Transverse colon (tissue), 4 donors: ENCODE measurements around the gene MRPS31. TPM values are rescaled to one million over a fixed set of nuclear protein-coding genes. Genes with fewer than 3 reads are reported as not detected.

ENCODE experiments used
- DNase-seq: peaks from one replicate; pipeline ENCODE4 v3.0.0-alpha.2; 2019
- H3K27ac ChIP-seq, 4 donors: fragments of 200-600 bp; sonication (generic); 2 replicates each; pipeline ENCODE4 v1.5.1; 2016 to 2018; ENCODE audit warnings: inconsistent platforms in 4 of 4
- H3K27me3 ChIP-seq: fragments of 200-600 bp; sonication (generic); 2 replicates; pipeline ENCODE4 v1.5.1; 2017; ENCODE audit warnings: inconsistent platforms
- H3K36me3 ChIP-seq, 4 donors: fragments of 200-600 bp; sonication (generic); 2 replicates each; pipeline ENCODE4 v1.5.1; 2017 to 2019; ENCODE audit warnings: inconsistent platforms in 4 of 4
- H3K4me1 ChIP-seq, 4 donors: fragments of 200-600 bp; sonication (generic); 2 replicates each; pipeline ENCODE4 v1.5.1; 2017 to 2020; ENCODE audit warnings: inconsistent platforms in 4 of 4
- H3K4me3 ChIP-seq, 4 donors: fragments of 200-600 bp; sonication (generic); 1 replicate in 1 of 4; 2 replicates in 3 of 4; pipeline versions ENCODE4 v1.5.1 to v1.6.1; 2017 to 2019; ENCODE audit warnings: inconsistent platforms in 4 of 4
- H3K9me3 ChIP-seq, 2 donors: fragments of 200-600 bp; sonication (generic); 2 replicates each; pipeline ENCODE4 v1.5.1; 2017 to 2019; ENCODE audit warnings: inconsistent platforms in 2 of 2
- CTCF ChIP-seq, 5 experiments: fragments of 200-600 bp in 3 of 5; fragments of 450-650 bp in 2 of 5; sonication (generic) in 3 of 5; IDR thresholded peaks; 1 replicate in 2 of 5; 2 replicates in 3 of 5; pipeline ENCODE4 v1.5.1; 2016 to 2017; ENCODE audit warnings: antibody characterized with exemption in 5 of 5, inconsistent platforms in 3 of 5, mild to moderate bottlenecking in 2 of 5, moderate library complexity in 1 of 5
- EP300 ChIP-seq: sonication (generic); formaldehyde crosslinking; IDR thresholded peaks from one replicate; pipeline ENCODE4 v1.6.1; 2017; ENCODE audit warnings: antibody characterized with exemption, low read depth
- POLR2A ChIP-seq: fragments of 450-650 bp; IDR thresholded peaks from one replicate; pipeline ENCODE4 v1.6.1; 2016; ENCODE audit warnings: antibody characterized with exemption, mild to moderate bottlenecking, moderate library complexity
- POLR2AphosphoS5 ChIP-seq, 3 donors: sonication (generic); formaldehyde crosslinking; IDR thresholded peaks; one replicate each; pipeline ENCODE4 v1.6.1; 2016; ENCODE audit warnings: antibody characterized with exemption in 3 of 3
- WGBS, 2 donors: methylation state at CpG; one replicate each; pipeline ENCODE4 v1.1.5; 2018; ENCODE audit warnings: low coverage in 1 of 2; 5-methylcytosine and 5-hydroxymethylcytosine counted together
- in situ Hi-C, 4 donors: fragments of 200-750 bp; cut with MboI; loops; one replicate each; pipeline versions ENCODE4 v1.15.0 to v1.15.1; 2017; ENCODE audit warnings: low sequenced_read_pairs in 3 of 4, low pct_ligation_motif_present in 1 of 4, low pct_unique_long_range_greater_than_20kb in 1 of 4
- intact Hi-C: fragments of 100-400 bp; cut with DNase I; formaldehyde crosslinking; loops from one replicate; pipeline ENCODE4 v1.15.1; 2023; ENCODE audit warnings: low total_unique reads
- total RNA-seq, 4 donors: library from RNA; depleted of rRNA; stranded (reverse); fragments of >200 nt; gene quantifications; one replicate each; pipeline ENCODE4 v1.1.0, GENCODE V29; 2016

Gene MRPS31
- total RNA-seq, 4 donors from 2014 or later: 16.1 to 50.2 (median 25.0) TPM

GRCh38 chr13:40813667-40814454, 42.9 kb upstream of the MRPS31 start:
- H3K4me3 ChIP-seq: no peak overlapping the region
- no peaks in the 10 kb centered on the region for H3K27me3 ChIP-seq
- peak; percentile 29 to 55 (median 50) for TF ChIP-seq CTCF (IDR thresholded peaks at IDR 0.05)
- TF ChIP-seq POLR2A: no peak
- no peak for DNase-seq
- peaks cover 0 to 18% (median 0%) of the 10 kb centered on the region in 4 donors for H3K36me3 ChIP-seq
- intact Hi-C loops: no loop called here
- no peak overlapping the region for H3K27ac ChIP-seq
- H3K4me1 ChIP-seq: no peaks in the 10 kb centered on the region
- in situ Hi-C loops: no loop called here
- H3K9me3 ChIP-seq: peaks cover 0 to 9% of the 10 kb centered on the region in 2 donors
- 67% methylated on average over 7 of the region's 7 CpGs; no CpG with 5 or more reads in 1 of the 2 donors for WGBS, 2 donors

DNA sequence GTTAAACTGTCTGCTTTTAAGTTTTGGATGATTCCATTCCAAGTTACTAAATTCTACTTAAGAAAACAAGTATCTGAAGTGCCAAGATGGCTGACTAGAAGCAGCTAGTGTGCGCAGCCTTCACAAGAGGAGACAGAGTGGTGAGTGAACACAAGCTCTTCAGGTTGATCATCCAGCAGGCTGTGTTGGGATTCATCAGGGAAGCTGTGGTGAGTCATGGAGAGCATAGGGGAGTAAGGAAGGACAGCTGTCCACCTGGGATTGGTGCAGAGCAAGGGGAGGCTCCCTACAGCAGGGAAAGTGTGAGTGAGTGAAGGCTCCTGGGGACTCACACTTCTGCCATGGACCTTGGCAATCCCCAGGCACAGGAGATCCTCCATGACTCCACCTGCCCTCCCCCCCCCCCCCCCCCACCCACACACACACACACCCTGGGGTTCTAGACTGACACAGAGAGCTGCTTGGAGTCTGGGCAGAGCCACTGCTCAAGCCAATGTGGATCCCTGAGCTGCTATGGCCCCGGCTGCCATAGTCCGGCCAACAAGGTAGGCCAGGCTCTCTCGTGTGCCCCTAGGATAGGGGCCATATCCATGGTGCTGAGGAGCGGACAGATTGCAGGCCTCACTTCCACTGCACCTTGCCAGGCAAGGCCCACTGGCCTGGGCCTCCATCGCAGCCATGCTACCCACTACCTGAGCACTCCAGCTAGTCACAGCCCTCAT, 41.9 kb upstream of the MRPS31 start:
- 97 to 100% methylated on average over 1 to 6 of the region's 6 CpGs for WGBS, 2 donors
- in situ Hi-C loops (no loop called here), intact Hi-C loops (no loop called here)
- no peak overlapping the region for H3K27ac ChIP-seq
- no peak for DNase-seq
- H3K9me3 ChIP-seq: peaks cover 0 to 9% of the 10 kb centered on the region in 2 donors
- no peaks in the 10 kb centered on the region for H3K27me3 ChIP-seq
- TF ChIP-seq EP300 (no peak), POLR2AphosphoS5 (IDR thresholded peaks at IDR 0.05) (no peak), POLR2A (no peak), CTCF (IDR thresholded peaks at IDR 0.05) (no peak)
- H3K36me3 ChIP-seq: peaks cover 0 to 18% (median 0%) of the 10 kb centered on the region in 4 donors
- no peak overlapping the region for H3K4me3 ChIP-seq
- no peaks in the 10 kb centered on the region for H3K4me1 ChIP-seq

DNA sequence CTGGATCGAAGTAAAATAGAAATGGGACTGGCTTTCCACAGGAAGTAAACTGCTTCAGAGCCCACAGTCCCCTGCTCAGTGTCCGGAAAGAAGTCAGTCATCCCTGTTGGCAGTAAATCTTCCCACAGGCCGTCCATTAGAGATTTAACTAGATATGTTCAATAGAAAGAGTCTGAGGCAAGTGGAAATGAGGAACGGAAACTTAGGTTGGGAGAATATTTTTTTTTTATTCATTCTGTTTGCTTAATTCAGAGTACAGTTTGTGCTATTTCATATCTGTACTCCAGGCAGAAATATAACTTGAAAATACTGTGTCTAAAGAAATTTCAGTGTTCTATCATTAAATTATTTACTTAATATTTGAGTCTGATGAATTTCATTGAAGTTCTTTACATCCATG, 41.1 kb upstream of the MRPS31 start:
- no peaks in the 10 kb centered on the region for H3K4me1 ChIP-seq
- H3K9me3 ChIP-seq: peaks cover 0 to 9% of the 10 kb centered on the region in 2 donors
- in situ Hi-C loops (no loop called here), intact Hi-C loops (no loop called here)
- TF ChIP-seq EP300 (no peak), CTCF (IDR thresholded peaks at IDR 0.05) (no peak), POLR2AphosphoS5 (IDR thresholded peaks at IDR 0.05) (no peak), POLR2A (no peak)
- H3K4me3 ChIP-seq: no peak overlapping the region
- no peak for DNase-seq
- WGBS, 2 donors: 81 to 82% methylated on average over 4 of the region's 4 CpGs
- peaks cover 0 to 18% (median 1%) of the 10 kb centered on the region in 4 donors for H3K36me3 ChIP-seq
- H3K27me3 ChIP-seq: no peaks in the 10 kb centered on the region
- no peak overlapping the region for H3K27ac ChIP-seq

DNA sequence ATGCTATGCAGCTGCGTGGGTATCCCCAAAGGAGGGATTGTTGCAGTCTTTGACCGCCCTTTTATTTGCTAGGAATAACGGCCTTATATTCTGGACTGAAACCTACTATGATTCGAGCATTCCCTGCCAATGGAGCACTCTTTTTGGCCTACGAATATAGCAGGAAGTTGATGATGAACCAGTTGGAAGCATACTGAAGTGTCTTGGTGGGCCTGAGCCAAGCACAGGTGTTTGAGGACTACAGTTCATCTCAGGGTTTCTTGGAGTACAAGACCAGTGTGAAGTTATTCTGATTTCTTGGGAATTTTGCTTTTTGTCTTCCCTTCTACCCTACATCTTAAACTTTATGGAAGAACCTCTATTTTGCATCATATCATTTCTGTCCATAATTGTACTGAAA, 38.5 kb upstream of the MRPS31 start:
- in situ Hi-C loops: no loop called here
- WGBS, 2 donors: 91 to 92% methylated on average over 4 to 5 of the region's 5 CpGs

More for the DNA sequence above, 38.5 kb upstream of the MRPS31 start:
- TF ChIP-seq POLR2A (no peak), POLR2AphosphoS5 (IDR thresholded peaks at IDR 0.05) (no peak), CTCF (IDR thresholded peaks at IDR 0.05) (no peak), EP300 (no peak)
- H3K4me3 ChIP-seq: no peak overlapping the region
- peaks cover 0 to 6% (median 0%) of the 10 kb centered on the region in 4 donors for H3K4me1 ChIP-seq
- no peak for DNase-seq
- no peak overlapping the region for H3K27ac ChIP-seq
- no peaks in the 10 kb centered on the region for H3K27me3 ChIP-seq
- intact Hi-C loops: loop anchor here (5.0 kb wide), 1 partner anchor 488 kb away; no protein-coding TSS in a partner anchor
- peaks cover 0 to 6% (median 2%) of the 10 kb centered on the region in 4 donors for H3K36me3 ChIP-seq
- no peaks in the 10 kb centered on the region for H3K9me3 ChIP-seq
